Mesothelial cell of epicardium (in vitro differentiated cells): Measurements from ENCODE around the gene ARHGDIB. TPM values are rescaled to one million over a fixed set of nuclear protein-coding genes. Genes with fewer than 3 reads are reported as not detected.

Experiments
- DNase-seq, 2 experiments: peaks; one replicate each; pipeline ENCODE4 v3.0.0; 2021; ENCODE audit warnings: low spot score in 2 of 2; ENCODE audit not compliant: unreplicated experiment in 2 of 2
- H3K27ac Mint-ChIP-seq: 2 replicates; pipeline ENCODE4 v1.8.0; 2021; ENCODE audit warnings: mixed read lengths
- H3K27me3 Mint-ChIP-seq: 2 replicates; pipeline ENCODE4 v1.8.0; 2021; ENCODE audit warnings: low read depth, mixed read lengths
- H3K36me3 Mint-ChIP-seq: 2 replicates; pipeline ENCODE4 v1.8.0; 2021; ENCODE audit warnings: mixed read lengths
- H3K4me1 Mint-ChIP-seq: 2 replicates; pipeline ENCODE4 v1.8.0; 2021; ENCODE audit warnings: mixed read lengths
- H3K4me3 Mint-ChIP-seq: 2 replicates; pipeline ENCODE4 v1.8.0; 2021; ENCODE audit warnings: mild to moderate bottlenecking, moderate library complexity, mixed read lengths
- H3K9me3 Mint-ChIP-seq: 2 replicates; pipeline ENCODE4 v1.8.0; 2021; ENCODE audit warnings: mixed read lengths
- CTCF ChIP-seq: fragments of 200-600 bp; sonication (generic); IDR thresholded peaks from one replicate; pipeline ENCODE4 v1.5.0; 2021; ENCODE audit warnings: antibody characterized with exemption; ENCODE audit not compliant: unreplicated experiment
- total RNA-seq: library from RNA; stranded (reverse); gene quantifications from 3 replicates; pipeline ENCODE4 v1.2.1, GENCODE V29; 2021

Gene ARHGDIB
- total RNA-seq, 1 donor from 2014 or later, result 28.5 TPM

- H3K9me3 Mint-ChIP-seq, result peaks cover 2% of the 10 kb centered on the region
- no peaks in the 10 kb centered on the region for H3K27me3 Mint-ChIP-seq
- H3K4me3 Mint-ChIP-seq, result no peak overlapping the region
- H3K36me3 Mint-ChIP-seq, result no peaks in the 10 kb centered on the region
- H3K4me1 Mint-ChIP-seq, result peaks cover 54% of the 10 kb centered on the region
- no peak for DNase-seq
- peak overlapping the region; percentile 84 for H3K27ac Mint-ChIP-seq
- no peak for TF ChIP-seq CTCF
Measured at GRCh38 chr12:14896521-14897169, 64.8 kb downstream of the ARHGDIB start.

- H3K4me3 Mint-ChIP-seq, result no peak overlapping the region
- DNase-seq, result no peak
- no peaks in the 10 kb centered on the region for H3K36me3 Mint-ChIP-seq
- peaks cover 2% of the 10 kb centered on the region for H3K9me3 Mint-ChIP-seq
- H3K27ac Mint-ChIP-seq, result peak overlapping the region; percentile 88
- TF ChIP-seq CTCF, result no peak
- H3K27me3 Mint-ChIP-seq, result no peaks in the 10 kb centered on the region
- H3K4me1 Mint-ChIP-seq, result peaks cover 65% of the 10 kb centered on the region
Measured at GRCh38 chr12:14893506-14894250, 67.7 kb downstream of the ARHGDIB start.

GRCh38 chr12:14892726-14893505 lies 68.5 kb downstream of the ARHGDIB start:
- Mint-ChIP-seq H3K4me1 (peaks cover 70% of the 10 kb centered on the region), H3K27me3 (no peaks in the 10 kb centered on the region), H3K36me3 (no peaks in the 10 kb centered on the region), H3K9me3 (peaks cover 2% of the 10 kb centered on the region), H3K27ac (peak overlapping the region; percentile 88), H3K4me3 (no peak overlapping the region)
- DNase-seq, result no peak
- TF ChIP-seq CTCF, result no peak

Other genes with a start within 250 kb of the ARHGDIB start
- 72.8 to 81.5 TPM (median 77.0 TPM) in 3 replicates for gene WBP11, start 158.1 kb downstream of the ARHGDIB start, total RNA-seq
- gene C12orf60, start 157.9 kb downstream of the ARHGDIB start, total RNA-seq, result 1.3 to 1.7 TPM (median 1.4 TPM) in 3 replicates
- 1.4 to 1.5 TPM (median 1.5 TPM) in 3 replicates for gene SMCO3, start 147.4 kb downstream of the ARHGDIB start, total RNA-seq
- 2.3 to 2.4 TPM (median 2.4 TPM) in 3 replicates for gene ART4, start 118.1 kb downstream of the ARHGDIB start, total RNA-seq
- gene MGP, start 75.7 kb downstream of the ARHGDIB start, total RNA-seq, result 202 to 221 TPM (median 202 TPM) in 3 replicates
- 55.2 to 60.4 TPM (median 58.1 TPM) in 3 replicates for gene ERP27, start 23.1 kb downstream of the ARHGDIB start, total RNA-seq
- not detected in 3 replicates for gene PDE6H, start 11.4 kb upstream of the ARHGDIB start, total RNA-seq